D721Med (cell line): ENCODE results near the gene KCNIP1.

Source experiments
- DNase-seq: peaks from one replicate; pipeline ENCODE4 v3.0.0; 2011; ENCODE audit warnings: low spot score; ENCODE audit not compliant: insufficient read length
- FAIRE-seq: peaks from 2 replicates; lab custom pipeline; 2011; peaks lifted over from hg19 to GRCh38; lab: Jason Lieb, UNC
- CTCF ChIP-seq: IDR thresholded peaks from 2 replicates; pipeline ENCODE4 v1.5.1; 2012; ENCODE audit warnings: mild to moderate bottlenecking, control low read depth; ENCODE audit not compliant: insufficient read depth; ENCODE audit errors: missing control alignments

Gene KCNIP1

DNA sequence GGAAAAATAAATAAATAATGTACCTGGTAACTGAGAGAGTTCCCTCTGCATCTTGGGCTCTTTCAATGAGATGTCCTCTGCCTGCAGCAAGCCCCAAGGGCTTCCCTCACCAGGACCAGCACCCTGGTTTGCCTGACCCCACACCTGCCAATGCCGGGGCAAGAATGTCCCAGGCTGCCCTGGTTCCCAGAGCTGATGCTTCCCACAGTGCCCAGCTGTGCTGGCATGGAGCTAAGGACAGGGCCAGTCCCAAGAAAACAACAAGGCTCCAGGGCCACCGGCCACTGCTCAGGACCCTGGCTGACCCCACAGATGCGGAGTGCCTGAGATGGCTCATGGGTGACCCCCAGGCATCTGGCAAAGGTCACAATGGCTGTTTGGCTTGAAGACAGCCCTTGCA, 123.5 kb downstream of the KCNIP1 start:
- DNase-seq: no peak
- no peak for TF ChIP-seq CTCF
- FAIRE-seq: no peak

DNA sequence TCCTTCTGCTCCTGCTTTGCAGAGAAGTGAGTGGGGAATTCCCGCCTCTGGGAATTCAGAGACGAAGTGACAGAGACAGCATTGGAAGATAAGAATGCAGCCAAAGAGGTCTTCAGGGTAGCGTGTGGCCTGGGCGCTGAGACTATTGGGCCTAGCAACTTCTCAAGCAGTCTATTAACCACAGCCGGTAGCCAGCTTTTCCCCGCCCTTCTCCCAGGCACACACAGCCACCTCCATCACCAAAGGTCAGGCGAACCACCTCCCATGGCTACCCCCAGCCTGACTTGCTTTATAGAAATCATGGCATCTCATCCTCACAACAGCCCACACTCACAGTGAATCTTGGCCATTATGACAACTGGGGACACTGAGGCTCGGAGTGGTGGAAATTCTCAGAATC, 124.2 kb downstream of the KCNIP1 start:
- no peak for DNase-seq
- no peak for TF ChIP-seq CTCF
- FAIRE-seq: no peak

DNA sequence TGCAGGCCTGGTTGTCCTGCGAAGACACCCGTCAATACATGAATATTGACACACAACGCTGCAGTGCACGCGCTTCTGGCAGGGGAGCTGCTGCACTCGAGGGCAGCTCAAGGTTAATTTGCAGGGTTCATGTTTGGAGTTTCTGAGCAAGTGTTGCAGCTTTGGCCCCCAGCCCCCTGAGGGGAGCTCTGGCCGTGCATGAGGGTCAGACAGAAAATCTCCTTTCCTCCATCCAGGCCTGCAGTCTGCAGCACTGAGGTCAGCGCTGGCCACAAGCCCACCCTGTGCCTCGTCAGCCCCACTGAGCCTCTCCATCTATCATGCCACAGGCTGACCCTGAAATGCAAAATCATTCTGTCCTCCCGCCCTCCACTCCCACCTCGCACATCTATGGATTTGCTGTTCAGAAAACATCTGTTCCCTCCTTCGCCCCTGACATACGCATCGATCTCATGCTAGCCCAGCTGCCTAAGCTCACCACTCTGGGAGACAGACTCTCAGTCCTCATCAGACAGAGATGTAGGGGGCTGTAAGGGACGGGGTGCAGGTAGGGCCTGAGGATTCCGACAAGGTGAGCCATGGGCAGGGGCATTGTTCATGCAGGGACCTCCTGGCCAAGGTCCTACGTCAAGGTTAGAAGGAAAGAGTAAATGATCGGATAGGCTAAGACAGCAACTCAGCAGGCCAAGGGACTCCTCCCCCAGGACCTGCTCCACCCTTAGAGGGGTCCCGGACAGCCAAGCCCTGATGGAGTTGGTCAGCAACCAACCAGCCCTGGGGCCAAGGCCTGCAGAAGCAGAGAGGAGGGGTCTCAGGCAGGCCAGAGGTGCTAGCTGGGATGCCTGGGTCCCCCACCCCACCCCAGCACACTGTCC, 125.1 kb downstream of the KCNIP1 start:
- no peak for DNase-seq
- no peak for TF ChIP-seq CTCF
- FAIRE-seq: no peak

- TF ChIP-seq CTCF: no peak
- DNase-seq: no peak
- no peak for FAIRE-seq
Observed at GRCh38 chr5:170629566-170630175, 125.9 kb downstream of the KCNIP1 start.

DNA sequence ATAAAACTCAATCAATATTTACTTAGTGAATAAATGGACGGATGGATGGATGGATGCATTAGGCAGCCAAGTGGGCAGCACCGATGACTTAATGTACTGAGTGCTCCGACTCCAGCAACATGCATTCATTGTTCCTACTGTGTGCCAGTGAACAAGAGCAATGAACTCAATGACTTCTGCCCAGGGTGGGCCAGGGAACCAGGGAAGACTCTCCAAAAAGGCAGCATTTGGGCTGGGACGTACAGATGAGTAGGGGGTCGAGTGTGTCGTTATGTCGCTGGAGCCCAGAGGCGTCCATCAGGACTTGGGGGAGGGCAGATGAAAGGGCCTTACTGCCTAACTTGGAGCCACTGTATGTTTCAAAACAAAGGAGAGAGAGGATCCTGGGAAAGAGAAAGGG, 126.4 kb downstream of the KCNIP1 start:
- FAIRE-seq (no peak), DNase-seq (no peak)
- no peak for TF ChIP-seq CTCF

- TF ChIP-seq CTCF: no peak
- FAIRE-seq (no peak), DNase-seq (no peak)
Observed at GRCh38 chr5:170630711-170631141, 126.9 kb downstream of the KCNIP1 start.
